Heart right ventricle (tissue), 16 donors: Measurements from ENCODE around the gene ATL2. TPM values are rescaled to one million over a fixed set of nuclear protein-coding genes. Genes with fewer than 3 reads are reported as not detected.

Experiments
- ATAC-seq, 8 donors: fragments of 200-7000 bp; cut with Tn5 transposase; one replicate each; pipeline ENCODE4 v1.9.1; 2020; ENCODE audit warnings: mild to moderate bottlenecking in 8 of 8, moderate library complexity in 8 of 8, moderate number of reproducible peaks in 1 of 8
- DNase-seq, 2 donors: peaks; one replicate each; pipeline ENCODE4 v3.0.0-alpha.2; 2020
- H3K27ac ChIP-seq, 10 donors: fragments of 200-600 bp; sonication (generic) in 2 of 10; one replicate each; pipeline versions ENCODE4 v1.5.0 to v1.8.0; 2020 to 2022; ENCODE audit warnings: mild to moderate bottlenecking in 3 of 10
- H3K27me3 ChIP-seq, 7 donors: fragments of 200-600 bp; one replicate each; pipeline ENCODE4 v1.8.0; 2021 to 2022; ENCODE audit warnings: mild to moderate bottlenecking in 2 of 7
- H3K36me3 ChIP-seq, 9 donors: fragments of 200-600 bp; sonication (generic) in 1 of 9; one replicate each; pipeline versions ENCODE4 v1.5.0 to v1.8.0; 2020 to 2022; ENCODE audit warnings: mild to moderate bottlenecking in 2 of 9
- H3K4me1 ChIP-seq, 9 donors: fragments of 200-600 bp; sonication (generic) in 1 of 9; one replicate each; pipeline versions ENCODE4 v1.5.0 to v1.8.0; 2020 to 2022; ENCODE audit warnings: mild to moderate bottlenecking in 4 of 9
- H3K4me3 ChIP-seq, 10 donors: fragments of 200-600 bp; sonication (generic) in 2 of 10; one replicate each; pipeline versions ENCODE4 v1.5.0 to v1.8.0; 2020 to 2022; ENCODE audit warnings: mild to moderate bottlenecking in 7 of 10, moderate library complexity in 2 of 10
- H3K9me3 ChIP-seq, 11 donors: fragments of 200-600 bp in 10 of 11; sonication (generic) in 2 of 11; one replicate each; pipeline versions ENCODE4 v1.5.0 to v1.8.0; 2013 to 2022; ENCODE audit warnings: mild to moderate bottlenecking in 2 of 11, control low read depth in 1 of 11, moderate library complexity in 1 of 11
- WGBS, 2 donors: extraction: QIAGEN DNeasy Blood & Tissue Kit; methylation state at CpG; one replicate each; pipeline ENCODE4 v1.1.7; 2013; ENCODE audit warnings: inconsistent platforms in 1 of 2; 5-methylcytosine and 5-hydroxymethylcytosine counted together
- intact Hi-C, 10 donors: fragments of 100-400 bp; cut with DNase I; formaldehyde crosslinking; loops; one replicate each; pipeline versions ENCODE4 v1.11.1 to v1.14.2; 2022
- long read RNA-seq, 3 donors: library from polyadenylated mRNA; unstranded; transcript quantifications; one replicate each; pipeline ENCODE4 v2.0.0, GENCODE V29; 2020 to 2021
- polyA plus RNA-seq, 2 donors: library from polyadenylated mRNA; stranded (reverse); fragments of 200-250 nt; gene quantifications; one replicate each; pipeline ENCODE4 v1.2.3, GENCODE V29; 2013
- total RNA-seq, 10 donors: library from RNA; stranded (reverse); fragmentation: NEBNext Ultra II Directional in 3 of 10; extraction: Animal tissue kit (Norgen Biotek cat#: 25700) in 3 of 10; gene quantifications; one replicate each; pipeline versions ENCODE4 v1.2.1 to v1.2.4, GENCODE V29; 2021 to 2023
- TF ChIP-seq, protein P1 (sequence below), 9 donors: fragments of 200-600 bp; sonication (generic) in 2 of 9; IDR thresholded peaks; one replicate each; pipeline versions ENCODE4 v1.5.0 to v1.8.0; 2021 to 2022; ENCODE audit warnings: antibody characterized with exemption in 9 of 9, mild to moderate bottlenecking in 5 of 9, moderate library complexity in 1 of 9
- donor health status: Arrhythmogenic right ventricular cardiomyopathy.
- donor health status: ischemic (EF 13 %, LVEDD 7.1; RV severe dilation, severe dysfunction).
- donor health status: healthy with polysubstance abuse.
- donor health status: DM: no; HTN: yes; CAD: no.
- donor health status: DM: no; HTN: no; CAD: no.
- donor health status: ischemic (EF 25% LVEDD 6.9; RV normal size, moderate dysfunction).
- donor health status: ischemic (EF 25% LVEDD 5.7; RV mildly dilated, moderate dysfunction).
- donor health status: healthy.
- donor health status: DM: yes; HTN: yes; CAD: no.
- donor health status: Ischemic cardiomyopathy.
- donor health status: ischemic (EF 35%, LVEDD 5.7; RV mildly dilated, moderate dysfunction).
- donor health status: nonischemic (EF 11% LVEDD 7.7; RV severe dilation, severe dysfunction).
- donor health status: DM: yes; HTN: yes; CAD: no.
- donor health status: PGD.
- donor health status: ischemic (EF 29% LVEDD 5.4; RV normal size, mild dysfunction).
- donor health status: nonischemic (EF 23%, LVEDD 6.1; RV moderate dilation, normal function).

The ATL2 gene
- 10 to 100 TPM; 24.4 to 46.2 (median 31.3) TPM for total RNA-seq
- 10 to 100 TPM; 14.1 to 14.9 TPM for polyA plus RNA-seq
- long read RNA-seq, donor 1, transcript ATL2-201 (13 exons, 2,868 nt) = major isoform, 16 of 21 reads
- long read RNA-seq, donor 1, partial matches to known transcripts = 5 of 21 reads
- long read RNA-seq, donor 1, other reads (novel, unspliced or antisense) = 0 of 21 reads
- long read RNA-seq, donor 2, transcript ATL2-201 (13 exons, 2,868 nt) = major isoform, 7 of 10 reads
- long read RNA-seq, donor 2, partial matches to known transcripts = 2 of 10 reads
- long read RNA-seq, donor 2, other reads (novel, unspliced or antisense) = 1 of 10 reads
- long read RNA-seq, donor 3, transcript ATL2-201 (13 exons, 2,868 nt) = major isoform, 37 of 102 reads
- long read RNA-seq, donor 3, partial matches to known transcripts = 54 of 102 reads
- long read RNA-seq, donor 3, other reads (novel, unspliced or antisense) = 11 of 102 reads

DNA sequence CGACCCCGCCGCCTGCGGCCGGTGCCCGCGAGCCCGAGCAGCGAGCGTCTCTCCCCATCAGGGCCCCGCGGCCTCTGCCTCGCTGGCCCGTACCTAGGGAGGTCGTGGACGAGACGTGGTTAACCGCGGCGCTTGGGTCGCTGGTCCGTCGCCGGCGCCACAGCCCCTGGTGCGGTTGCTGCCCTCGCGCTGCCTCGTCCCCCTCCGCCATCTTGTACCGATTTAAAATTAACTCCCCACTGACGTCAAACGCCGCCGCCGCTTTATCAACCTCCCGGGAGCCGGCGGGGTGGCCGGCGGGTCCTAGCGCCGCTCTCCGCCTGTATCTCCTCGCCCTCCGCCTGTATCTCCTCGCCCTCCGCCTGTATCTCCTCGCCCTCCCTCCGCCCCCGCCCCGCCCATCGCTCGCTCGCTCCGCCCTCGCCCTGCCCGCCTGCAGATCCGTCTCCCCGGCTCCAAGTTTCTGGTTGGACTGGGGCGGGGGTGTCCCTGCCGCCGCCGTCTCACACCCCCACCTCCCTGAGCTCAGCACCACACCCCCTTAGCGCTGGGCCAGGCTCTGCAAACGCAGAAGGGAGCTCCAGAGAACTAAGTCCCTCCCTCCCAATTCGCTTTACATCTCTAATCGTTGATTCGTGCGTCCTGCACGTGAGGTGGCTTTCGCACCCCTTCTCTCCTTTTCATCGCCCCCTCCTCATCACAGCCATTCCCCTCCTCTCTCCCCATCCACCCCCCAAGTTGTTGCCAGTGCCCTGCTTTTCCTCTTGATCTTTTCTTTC, at the start of gene ATL2:
ATL2 (minus strand) TSS at position 224 of the 779 bp plus-strand sequence; CDS start at position 211, 13 bp downstream.
- intact Hi-C loops = loop anchor here in 5 of 10 donors (1.0 to 10.0 kb wide), 7 partner anchors 30 to 118 kb away; no protein-coding TSS in a partner anchor
- H3K9me3 ChIP-seq = no peaks in the 10 kb centered on the region
- H3K4me1 ChIP-seq = peaks cover 0 to 54% (median 34%) of the 10 kb centered on the region in 9 donors
- ATAC-seq (peak; percentile 93 to 97 (median 94)), DNase-seq (peak; percentile 96 to 97)
- no peaks in the 10 kb centered on the region for H3K27me3 ChIP-seq
- peaks cover 0 to 4% (median 0%) of the 10 kb centered on the region in 9 donors for H3K36me3 ChIP-seq
- peak within 1 kb of the TSS; percentile 94 to 100 (median 99) for H3K27ac ChIP-seq
- TF ChIP-seq, protein P1, sequence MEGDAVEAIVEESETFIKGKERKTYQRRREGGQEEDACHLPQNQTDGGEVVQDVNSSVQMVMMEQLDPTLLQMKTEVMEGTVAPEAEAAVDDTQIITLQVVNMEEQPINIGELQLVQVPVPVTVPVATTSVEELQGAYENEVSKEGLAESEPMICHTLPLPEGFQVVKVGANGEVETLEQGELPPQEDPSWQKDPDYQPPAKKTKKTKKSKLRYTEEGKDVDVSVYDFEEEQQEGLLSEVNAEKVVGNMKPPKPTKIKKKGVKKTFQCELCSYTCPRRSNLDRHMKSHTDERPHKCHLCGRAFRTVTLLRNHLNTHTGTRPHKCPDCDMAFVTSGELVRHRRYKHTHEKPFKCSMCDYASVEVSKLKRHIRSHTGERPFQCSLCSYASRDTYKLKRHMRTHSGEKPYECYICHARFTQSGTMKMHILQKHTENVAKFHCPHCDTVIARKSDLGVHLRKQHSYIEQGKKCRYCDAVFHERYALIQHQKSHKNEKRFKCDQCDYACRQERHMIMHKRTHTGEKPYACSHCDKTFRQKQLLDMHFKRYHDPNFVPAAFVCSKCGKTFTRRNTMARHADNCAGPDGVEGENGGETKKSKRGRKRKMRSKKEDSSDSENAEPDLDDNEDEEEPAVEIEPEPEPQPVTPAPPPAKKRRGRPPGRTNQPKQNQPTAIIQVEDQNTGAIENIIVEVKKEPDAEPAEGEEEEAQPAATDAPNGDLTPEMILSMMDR (IDR thresholded peaks at IDR 0.05) = no peak
- WGBS, 2 donors = 0% methylated on average over 62 to 73 of the region's 73 CpGs
- peak within 1 kb of the TSS; percentile 87 to 100 (median 94) for H3K4me3 ChIP-seq

- Histone ChIP-seq H3K27ac (no peak overlapping the region), H3K4me1 (peaks cover 0 to 11% (median 0%) of the 10 kb centered on the region in 9 donors), H3K4me3 (no peak overlapping the region), H3K27me3 (no peaks in the 10 kb centered on the region), H3K36me3 (no peaks in the 10 kb centered on the region), H3K9me3 (no peaks in the 10 kb centered on the region)
- 50 to 54% methylated on average over 3 of the region's 3 CpGs for WGBS, 2 donors
- intact Hi-C loops = no loop called here
- no peak for ATAC-seq
- TF ChIP-seq, protein P1 (IDR thresholded peaks at IDR 0.05) = no peak
- no peak for DNase-seq
Measured at GRCh38 chr2:38423763-38424162, 46.7 kb upstream of the ATL2 start.

DNA sequence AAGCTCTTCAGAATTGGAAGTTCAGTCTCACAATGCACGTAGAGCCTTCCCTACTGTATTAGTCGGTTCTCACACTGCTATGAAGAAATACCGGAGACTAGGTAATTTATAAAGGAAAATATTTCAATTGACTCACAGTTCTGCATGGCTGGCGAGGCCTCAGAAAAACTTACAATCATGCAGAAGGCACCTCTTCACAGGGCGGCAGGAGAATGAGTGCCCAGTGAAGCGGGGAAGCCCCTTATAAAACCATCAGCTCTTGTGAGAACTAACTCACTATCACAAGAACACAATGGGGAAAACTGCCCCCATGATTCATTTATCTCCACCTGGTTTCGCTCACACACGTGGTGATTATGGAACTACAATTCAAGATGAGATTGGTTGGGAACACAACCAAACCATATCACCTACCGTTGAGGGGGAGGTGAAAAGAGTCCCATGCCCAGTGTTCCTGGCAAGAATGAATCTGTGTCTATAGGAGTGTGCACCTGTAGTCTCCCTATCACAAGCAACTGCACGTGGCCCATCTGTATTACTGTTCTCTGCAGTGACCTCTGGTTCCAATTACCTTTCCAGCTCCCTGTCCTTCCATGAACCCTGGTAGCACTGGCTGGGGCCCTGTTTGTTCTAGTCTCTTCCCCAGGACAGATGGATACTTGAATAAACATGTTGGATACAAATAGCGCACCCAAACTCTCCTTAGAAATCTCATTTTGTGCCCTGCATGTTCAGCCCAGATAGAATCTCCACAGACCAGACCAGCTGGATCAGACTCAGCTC, 44.4 kb upstream of the ATL2 start:
- no peak for ATAC-seq

More for the DNA sequence above, 44.4 kb upstream of the ATL2 start:
- Histone ChIP-seq H3K9me3 (no peaks in the 10 kb centered on the region), H3K27me3 (no peaks in the 10 kb centered on the region), H3K4me3 (no peak overlapping the region), H3K36me3 (no peaks in the 10 kb centered on the region), H3K27ac (no peak overlapping the region), H3K4me1 (no peaks in the 10 kb centered on the region)
- DNase-seq = no peak
- TF ChIP-seq, protein P1 (IDR thresholded peaks at IDR 0.05) = no peak
- intact Hi-C loops = no loop called here
- 89 to 90% methylated on average over 11 of the region's 11 CpGs for WGBS, 2 donors
